Limb (tissue), 2 donors: Measurements from ENCODE around the gene RCC2.
"Not testable (repeated sequence)": the region's sequence is repeated elsewhere in the genome, so short reads cannot be mapped to it uniquely, and the experiment has no call there.

Experiments
- DNase-seq, 2 donors: peaks; one replicate each; pipeline ENCODE4 v3.0.0-alpha.2; 2016; ENCODE audit errors: extremely low spot score in 2 of 2

RCC2 gene

DNA sequence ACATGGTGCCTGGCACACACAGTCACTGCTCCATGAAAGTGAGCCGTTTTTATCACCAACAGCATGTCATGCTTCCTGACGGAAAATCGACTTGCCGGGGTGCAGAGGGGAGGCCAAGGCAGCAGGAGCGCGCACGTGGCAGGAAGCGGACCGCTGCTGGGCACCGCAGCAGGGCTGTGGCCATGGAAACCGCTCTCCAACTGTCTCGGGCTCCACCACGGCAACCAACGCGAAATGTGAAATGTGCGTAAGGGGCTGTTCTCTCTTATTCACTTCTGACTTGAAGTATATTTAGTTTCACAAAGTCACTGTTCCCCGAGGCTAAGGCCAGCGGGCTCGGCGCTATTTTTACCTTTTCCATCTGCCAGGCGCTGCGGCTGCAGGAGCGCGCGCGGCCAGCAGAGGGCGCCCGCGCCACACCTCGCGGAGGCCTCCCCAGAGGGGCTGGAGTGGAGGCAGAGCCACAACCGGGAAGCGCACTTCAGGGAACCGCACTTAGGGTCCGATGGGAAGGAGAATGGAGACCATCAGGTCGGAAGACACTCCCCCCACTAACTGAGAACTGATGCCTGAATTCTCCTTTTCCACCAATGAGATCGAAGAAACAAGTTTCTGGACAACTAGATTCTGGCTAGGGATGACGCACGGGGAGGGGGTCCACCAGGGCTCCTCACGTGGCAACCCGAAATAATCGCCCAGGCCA is 19.7 kb downstream of the RCC2 start:
- DNase-seq: peak; percentile 53 to 87

DNA sequence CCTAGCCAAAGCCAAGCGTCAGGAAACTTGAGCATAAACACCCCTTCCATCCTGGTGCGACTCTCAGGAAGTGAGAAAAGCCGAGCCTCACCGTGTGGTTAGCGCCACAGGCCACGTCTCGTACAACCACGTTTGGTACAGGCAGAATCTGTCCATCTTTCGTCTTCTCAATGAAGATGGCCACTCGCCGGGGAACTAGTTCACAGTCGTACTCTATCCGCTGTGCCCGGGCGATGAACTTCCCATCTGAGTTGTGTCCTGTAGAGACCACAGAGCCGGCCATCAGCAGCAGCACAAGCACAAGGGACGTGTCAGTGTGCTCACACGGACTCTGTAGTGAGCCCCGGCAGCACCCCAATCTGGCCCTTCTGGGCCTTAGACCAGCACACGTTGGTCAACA is 23.1 kb downstream of the RCC2 start:
- DNase-seq: no peak

- no peak for DNase-seq
These were observed 25.5 kb downstream of the RCC2 start for GRCh38 chr1:17414022-17414421.

DNA sequence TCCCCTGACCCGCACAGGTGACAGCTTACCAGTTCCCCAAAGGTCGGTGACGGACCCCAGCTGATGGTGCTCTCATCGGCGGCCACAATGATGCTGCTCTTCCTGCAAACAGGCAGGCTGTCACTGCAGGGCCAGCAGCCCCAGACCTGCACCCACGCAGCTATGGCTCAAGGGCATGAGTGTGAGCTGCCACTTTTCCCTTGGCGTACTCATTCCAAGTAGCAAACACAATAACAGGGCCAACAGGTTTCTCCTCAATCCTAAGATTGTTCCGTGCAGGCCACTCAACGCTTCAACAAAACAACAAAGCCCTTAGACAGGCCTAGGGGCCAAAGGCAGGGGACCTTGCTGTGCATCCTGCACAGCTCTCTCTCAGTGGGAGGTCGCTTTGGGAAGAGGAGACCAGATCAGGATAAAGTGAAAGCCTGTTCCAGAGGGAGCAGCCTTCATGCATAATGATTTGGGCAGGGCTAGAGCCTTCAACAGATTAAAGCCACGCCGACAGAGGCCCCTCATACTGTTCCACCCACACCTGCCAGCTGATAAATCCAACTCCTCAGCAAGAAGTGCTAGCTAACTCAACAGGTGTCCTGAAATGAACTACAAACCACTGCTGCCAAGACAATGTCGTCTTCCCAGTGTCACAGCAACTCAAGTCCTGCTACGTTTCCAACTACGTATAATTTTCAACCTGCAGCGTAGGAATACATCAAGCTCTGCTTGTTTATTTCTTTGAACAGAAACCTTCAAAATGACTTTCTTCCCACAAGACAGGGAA is 27.2 kb downstream of the RCC2 start:
- DNase-seq: no peak

GRCh38 chr1:17409391-17409811 is 30.1 kb downstream of the RCC2 start:
- no peak for DNase-seq

DNA sequence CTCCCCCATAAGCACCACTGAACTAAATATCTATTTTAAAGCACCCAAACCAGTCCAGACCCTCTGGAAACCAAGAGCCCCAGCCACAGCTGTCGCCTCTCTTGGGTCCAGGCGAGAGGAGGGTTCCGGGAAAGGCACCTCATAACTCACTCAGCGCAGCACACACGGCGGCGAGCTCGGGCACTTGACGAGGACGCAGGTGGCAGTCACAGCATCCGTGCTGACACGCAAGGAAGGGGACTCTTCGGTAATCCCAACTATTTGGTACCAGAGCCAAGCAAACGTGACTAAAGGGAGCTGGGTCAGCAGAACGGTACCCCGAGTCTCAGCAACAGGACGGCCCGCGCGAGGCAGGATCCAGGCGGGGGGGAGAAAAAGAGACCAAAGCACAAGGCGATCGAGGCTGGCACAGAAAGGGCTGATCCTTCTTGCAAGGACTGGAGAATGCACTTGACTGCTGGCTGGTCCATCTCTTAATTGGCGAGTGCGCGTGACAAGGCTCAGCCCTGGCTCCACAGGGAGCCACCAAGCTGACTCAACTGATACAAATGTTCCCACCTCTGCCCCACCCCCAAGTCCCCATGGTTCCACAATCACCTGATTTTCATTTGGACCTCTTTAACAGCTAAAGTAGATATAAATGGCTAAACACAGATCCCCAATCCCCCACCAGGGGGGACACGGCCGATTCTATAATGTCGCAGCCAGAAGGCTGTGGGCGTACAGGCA is 31.5 kb downstream of the RCC2 start:
- not testable (repeated sequence) for DNase-seq

- DNase-seq: not testable (repeated sequence)
These were observed 32.6 kb downstream of the RCC2 start for GRCh38 chr1:17406760-17407475.

GRCh38 chr1:17405898-17406759 is 33.3 kb downstream of the RCC2 start:
- DNase-seq: peak; percentile 74 to 79

DNA sequence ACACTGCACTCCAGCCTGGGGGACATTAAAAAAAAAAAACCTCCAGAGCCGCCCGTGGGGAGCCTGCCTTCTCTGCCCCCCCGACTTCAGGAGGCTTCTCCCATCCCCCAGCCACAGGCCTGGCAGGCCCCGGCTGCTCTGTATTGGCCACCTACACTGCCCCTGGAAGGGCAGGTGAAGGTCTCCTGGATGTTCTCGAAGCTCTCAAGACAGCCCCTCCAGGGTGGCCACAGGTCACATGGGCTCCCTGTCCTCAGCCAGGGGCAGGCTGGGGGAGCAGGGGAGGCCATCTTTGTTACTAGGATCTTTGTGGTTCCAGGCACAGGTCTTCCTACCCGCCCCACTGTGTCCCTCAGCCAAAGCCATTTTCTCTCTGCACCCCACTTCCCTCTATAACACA is 34.7 kb downstream of the RCC2 start:
- DNase-seq: no peak

GRCh38 chr1:17404034-17404684 is 35.3 kb downstream of the RCC2 start:
- DNase-seq: no peak

DNA sequence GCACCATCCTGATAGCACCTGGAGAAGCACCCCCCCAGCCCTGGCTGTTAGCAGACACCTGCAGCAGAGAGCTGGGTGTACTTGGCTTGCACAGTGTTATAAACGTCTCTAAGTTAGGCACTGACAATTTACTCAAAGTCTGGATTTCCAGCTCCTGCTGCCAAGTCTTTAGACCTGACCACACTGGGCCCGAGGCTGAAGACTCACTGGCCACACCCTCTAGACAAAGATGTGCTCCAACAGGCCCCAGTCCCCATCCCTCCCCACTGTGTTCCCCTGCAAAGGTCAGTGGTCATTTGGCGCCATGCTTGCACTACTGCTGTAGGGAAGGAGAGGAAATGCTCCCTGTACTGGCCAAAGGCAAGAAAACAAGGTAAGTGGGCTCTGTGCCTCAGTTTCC is 36.4 kb downstream of the RCC2 start:
- no peak for DNase-seq

DNA sequence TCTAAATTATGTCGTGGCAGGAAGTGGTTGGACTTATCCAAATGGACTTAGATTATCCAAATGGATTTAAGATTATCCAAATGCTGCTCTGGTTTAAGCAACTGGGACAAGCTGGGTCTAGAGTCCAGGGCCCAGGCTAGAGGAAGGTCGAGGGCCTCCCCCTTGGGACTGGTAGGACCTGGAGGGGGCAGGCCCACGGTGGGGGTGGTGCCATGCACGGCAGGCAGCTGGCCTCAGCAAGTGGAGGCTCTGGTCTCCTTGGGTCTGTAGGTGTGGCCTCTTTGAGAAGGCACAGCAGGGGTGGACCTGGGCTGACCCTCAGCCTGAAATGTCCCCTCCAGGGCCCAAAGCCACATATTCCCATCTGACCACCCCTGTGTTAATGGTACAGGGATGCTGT is 37.6 kb downstream of the RCC2 start:
- DNase-seq: no peak

GRCh38 chr1:17400725-17401341 is 38.6 kb downstream of the RCC2 start:
- DNase-seq: no peak

- DNase-seq: no peak
These were observed 41.4 kb downstream of the RCC2 start for GRCh38 chr1:17397910-17398695.

DNA sequence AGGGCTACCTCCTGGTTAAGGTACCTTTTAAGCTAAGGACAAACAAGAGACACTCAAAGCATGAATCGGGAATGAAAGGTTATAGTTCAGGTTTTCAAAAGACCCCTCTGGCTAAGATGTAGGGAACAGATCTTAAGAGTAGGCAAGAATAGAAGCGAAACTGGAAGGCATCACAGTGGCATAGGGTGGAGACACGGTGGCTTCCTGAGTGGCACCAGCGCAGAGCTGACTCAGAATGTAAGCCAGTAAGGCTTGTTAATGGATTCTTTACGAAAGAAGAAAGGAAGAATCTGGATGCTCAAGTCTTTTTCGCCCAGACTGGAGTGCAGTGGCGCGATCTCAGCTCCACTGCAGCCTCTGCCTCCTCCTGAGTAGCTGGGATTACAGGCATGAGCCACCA is 46.2 kb downstream of the RCC2 start:
- DNase-seq: no peak

DNA sequence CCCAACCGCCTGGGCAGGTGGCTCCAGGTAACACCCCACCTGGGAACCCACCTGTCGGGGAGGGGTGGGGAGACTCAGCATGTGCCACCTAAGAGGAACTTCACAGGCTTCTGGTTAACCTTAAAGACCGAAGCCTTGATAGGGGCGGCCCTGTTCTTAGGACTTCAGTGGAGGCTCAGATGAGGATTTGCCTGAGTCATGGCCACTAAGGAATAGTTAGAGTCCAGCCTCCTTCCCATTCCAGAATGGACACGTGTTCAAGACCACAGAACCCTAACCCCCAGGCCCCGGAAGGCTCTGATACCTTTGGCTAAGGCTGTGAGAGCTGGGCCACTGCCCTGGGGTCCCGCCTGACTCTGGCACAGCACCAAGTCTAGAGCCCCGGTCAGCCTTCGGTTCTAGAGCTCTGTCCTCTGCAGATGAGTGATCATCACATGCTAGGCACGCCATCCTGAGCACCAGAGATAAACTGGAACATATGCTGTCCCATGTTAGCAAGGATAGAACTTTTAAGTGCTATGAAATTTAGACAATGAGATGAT is 47.2 kb downstream of the RCC2 start:
- DNase-seq: no peak

DNA sequence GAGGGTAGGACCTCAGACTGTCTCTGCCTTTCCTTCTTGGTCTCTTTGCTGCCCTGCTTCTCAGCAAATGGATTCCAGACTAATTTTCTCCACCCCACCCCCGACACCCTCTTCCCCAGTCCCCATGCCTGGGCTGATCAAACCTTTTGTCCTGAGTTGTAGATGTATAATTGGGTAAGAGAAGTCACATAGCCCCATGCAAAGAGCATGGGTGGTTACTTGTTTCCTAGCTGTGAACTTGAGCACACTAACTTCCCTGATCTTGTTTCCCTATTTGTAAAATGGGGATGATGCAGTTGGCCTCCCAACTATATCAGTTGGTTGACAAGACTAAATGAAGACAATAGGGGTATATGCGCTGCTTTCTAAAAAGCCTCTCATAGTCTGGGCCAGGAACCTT is 58.3 kb downstream of the RCC2 start:
- no peak for DNase-seq

GRCh38 chr1:17377325-17377953 is 62.0 kb downstream of the RCC2 start:
- DNase-seq: no peak
